SK-N-SH treated with all-trans-retinoic acid at 6 μM for 48 hours (cell line): ENCODE data around the gene FASTKD3.
A peak's percentile ranks its signal among the peaks of the same experiment; 100 is the strongest.

Source experiments
- ATAC-seq: fragments of 200-7000 bp; cut with Tn5 transposase; 3 replicates; pipeline ENCODE4 v1.9.1; 2020; ENCODE audit warnings: mild to moderate bottlenecking, moderate library complexity
- ARNTL ChIP-seq: fragments of 450-650 bp; formaldehyde crosslinking; IDR thresholded peaks from 2 replicates; pipeline ENCODE4 v1.5.0; 2020; ENCODE audit warnings: low read depth, mild to moderate bottlenecking, moderate library complexity, borderline replicate concordance
- BACH2 ChIP-seq: fragments of 250-450 bp; sonication (Bioruptor Pico); IDR thresholded peaks from 2 replicates; pipeline ENCODE4 v1.9.0; 2021; ENCODE audit warnings: mild to moderate bottlenecking, borderline replicate concordance
- CSDC2 ChIP-seq: fragments of 250-450 bp; sonication (Bioruptor Pico); IDR thresholded peaks from 2 replicates; pipeline ENCODE4 v1.5.0; 2020; ENCODE audit warnings: mild to moderate bottlenecking, moderate library complexity
- ESRRG ChIP-seq: fragments of 250-450 bp; sonication (Bioruptor Pico); IDR thresholded peaks from 2 replicates; pipeline ENCODE4 v1.6.1; 2021; ENCODE audit warnings: mild to moderate bottlenecking
- GLIS3 ChIP-seq: fragments of 250-450 bp; sonication (Bioruptor Pico); IDR thresholded peaks from 2 replicates; pipeline ENCODE4 v1.5.0; 2020; ENCODE audit warnings: mild to moderate bottlenecking, moderate library complexity
- ISL1 ChIP-seq: fragments of 250-450 bp; sonication (Bioruptor Pico); IDR thresholded peaks from 2 replicates; pipeline ENCODE4 v2.1.2; 2022; ENCODE audit warnings: mild to moderate bottlenecking, moderate library complexity
- OSR1 ChIP-seq: fragments of 250-450 bp; sonication (Bioruptor Pico); IDR thresholded peaks from 2 replicates; pipeline ENCODE4 v1.8.0; 2022; ENCODE audit warnings: moderate library complexity, mild to moderate bottlenecking, inconsistent platforms
- RARB ChIP-seq: fragments of 250-450 bp; sonication (Bioruptor Pico); IDR thresholded peaks from 2 replicates; pipeline ENCODE4 v1.8.0; 2021; ENCODE audit warnings: mild to moderate bottlenecking, moderate library complexity
- SNAI2 ChIP-seq: fragments of 250-450 bp; sonication (Bioruptor Pico); IDR thresholded peaks from 2 replicates; pipeline ENCODE4 v1.5.0; 2020; ENCODE audit warnings: mild to moderate bottlenecking, moderate library complexity
- TCF4 ChIP-seq: fragments of 250-450 bp; sonication (Bioruptor Pico); IDR thresholded peaks from 2 replicates; pipeline ENCODE4 v1.8.0; 2021; ENCODE audit warnings: mild to moderate bottlenecking, moderate library complexity, borderline replicate concordance
- TOX ChIP-seq: fragments of 250-450 bp; sonication (Bioruptor Pico); IDR thresholded peaks from 2 replicates; pipeline ENCODE4 v1.8.0; 2021; ENCODE audit warnings: mild to moderate bottlenecking, moderate library complexity, borderline replicate concordance
- ZC3H10 ChIP-seq: fragments of 250-450 bp; sonication (Bioruptor Pico); IDR thresholded peaks from 2 replicates; pipeline ENCODE4 v1.5.1; 2021; ENCODE audit warnings: mild to moderate bottlenecking, moderate library complexity
- ZFP3 ChIP-seq: fragments of 250-450 bp; sonication (Bioruptor Pico); IDR thresholded peaks from 2 replicates; pipeline ENCODE4 v1.5.0; 2020; ENCODE audit warnings: mild to moderate bottlenecking, moderate library complexity
- ZFP30 ChIP-seq: fragments of 450-650 bp; formaldehyde crosslinking; IDR thresholded peaks from 2 replicates; pipeline ENCODE4 v1.5.0; 2022; ENCODE audit warnings: mild to moderate bottlenecking, moderate library complexity
- ZNF70 ChIP-seq: fragments of 450-650 bp; formaldehyde crosslinking; IDR thresholded peaks from 2 replicates; pipeline ENCODE4 v1.5.0; 2020; ENCODE audit warnings: mild to moderate bottlenecking, moderate library complexity
- ZNF8 ChIP-seq: fragments of 450-650 bp; formaldehyde crosslinking; IDR thresholded peaks from 2 replicates; pipeline ENCODE4 v1.5.0; 2020; ENCODE audit warnings: mild to moderate bottlenecking, moderate library complexity
- TF ChIP-seq, protein P1 (sequence below): fragments of 250-450 bp; sonication (Bioruptor Pico); IDR thresholded peaks from 2 replicates; pipeline ENCODE4 v1.5.1; 2020; ENCODE audit warnings: low read depth, mild to moderate bottlenecking, moderate library complexity
- TF ChIP-seq, protein P2 (sequence below): fragments of 250-450 bp; sonication (Bioruptor Pico); IDR thresholded peaks from 2 replicates; pipeline ENCODE4 v1.8.0; 2021; ENCODE audit warnings: low read depth, mild to moderate bottlenecking, moderate library complexity, borderline replicate concordance
- TF ChIP-seq, protein P3 (sequence below): fragments of 250-450 bp; sonication (Bioruptor Pico); IDR thresholded peaks from 2 replicates; pipeline ENCODE4 v1.8.0; 2020; ENCODE audit warnings: mild to moderate bottlenecking, moderate library complexity, borderline replicate concordance

FASTKD3 gene

DNA sequence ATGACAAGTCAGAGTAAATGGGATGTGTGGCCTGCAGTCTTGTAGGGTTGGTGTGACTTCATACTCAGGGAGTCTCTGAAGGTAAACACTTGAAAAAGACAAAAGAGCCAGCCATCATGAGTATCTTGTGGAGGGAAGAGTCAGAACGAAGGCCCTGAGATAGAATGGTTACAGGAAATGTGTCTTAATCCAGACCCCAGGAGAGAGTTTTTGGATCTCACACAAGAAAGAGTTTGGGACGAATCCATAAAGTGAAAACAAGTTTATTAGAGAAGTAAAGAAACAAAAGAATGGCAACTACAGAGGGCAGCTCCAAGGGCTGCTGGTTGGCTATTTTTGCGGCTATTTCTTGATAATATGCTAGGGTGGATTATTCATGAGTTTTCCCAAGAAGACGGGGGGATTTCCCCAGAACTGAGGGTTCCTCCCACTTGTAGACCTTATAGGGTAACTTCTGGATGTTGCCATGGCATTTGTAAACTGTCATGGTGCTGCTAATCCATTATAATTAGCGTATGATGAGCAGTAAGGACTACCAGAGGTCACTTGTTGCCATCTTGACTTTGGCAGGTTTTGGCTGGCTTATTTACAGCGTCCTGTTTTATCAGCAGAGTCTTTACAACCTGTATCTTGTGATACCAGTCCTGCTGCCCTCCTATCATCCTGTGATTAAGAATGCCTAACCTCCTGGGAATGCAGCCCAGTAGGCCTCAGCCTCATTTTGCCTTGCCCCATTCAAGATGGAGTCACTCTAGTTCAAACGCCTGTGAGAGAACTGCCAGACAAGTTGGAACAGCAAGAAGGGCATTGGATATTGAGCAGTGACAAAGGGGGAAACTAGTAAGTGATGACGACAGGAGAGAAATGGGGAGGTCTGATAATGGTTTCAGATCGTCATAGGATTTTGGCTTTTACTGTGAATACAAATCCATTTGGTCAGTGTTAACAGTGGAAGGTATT lies 34.1 kb upstream of the FASTKD3 start:
- TF ChIP-seq, protein P1, sequence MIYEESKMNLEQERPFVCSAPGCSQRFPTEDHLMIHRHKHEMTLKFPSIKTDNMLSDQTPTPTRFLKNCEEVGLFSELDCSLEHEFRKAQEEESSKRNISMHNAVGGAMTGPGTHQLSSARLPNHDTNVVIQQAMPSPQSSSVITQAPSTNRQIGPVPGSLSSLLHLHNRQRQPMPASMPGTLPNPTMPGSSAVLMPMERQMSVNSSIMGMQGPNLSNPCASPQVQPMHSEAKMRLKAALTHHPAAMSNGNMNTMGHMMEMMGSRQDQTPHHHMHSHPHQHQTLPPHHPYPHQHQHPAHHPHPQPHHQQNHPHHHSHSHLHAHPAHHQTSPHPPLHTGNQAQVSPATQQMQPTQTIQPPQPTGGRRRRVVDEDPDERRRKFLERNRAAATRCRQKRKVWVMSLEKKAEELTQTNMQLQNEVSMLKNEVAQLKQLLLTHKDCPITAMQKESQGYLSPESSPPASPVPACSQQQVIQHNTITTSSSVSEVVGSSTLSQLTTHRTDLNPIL: no peak
- TF ChIP-seq ZFP3 (CRISPR knock-in tag) (no peak), ARNTL (CRISPR knock-in tag) (no peak), ZNF70 (CRISPR knock-in tag) (no peak), ZC3H10 (CRISPR knock-in tag) (no peak), GLIS3 (no peak), TOX (CRISPR knock-in tag) (no peak)
- TF ChIP-seq, protein P2, sequence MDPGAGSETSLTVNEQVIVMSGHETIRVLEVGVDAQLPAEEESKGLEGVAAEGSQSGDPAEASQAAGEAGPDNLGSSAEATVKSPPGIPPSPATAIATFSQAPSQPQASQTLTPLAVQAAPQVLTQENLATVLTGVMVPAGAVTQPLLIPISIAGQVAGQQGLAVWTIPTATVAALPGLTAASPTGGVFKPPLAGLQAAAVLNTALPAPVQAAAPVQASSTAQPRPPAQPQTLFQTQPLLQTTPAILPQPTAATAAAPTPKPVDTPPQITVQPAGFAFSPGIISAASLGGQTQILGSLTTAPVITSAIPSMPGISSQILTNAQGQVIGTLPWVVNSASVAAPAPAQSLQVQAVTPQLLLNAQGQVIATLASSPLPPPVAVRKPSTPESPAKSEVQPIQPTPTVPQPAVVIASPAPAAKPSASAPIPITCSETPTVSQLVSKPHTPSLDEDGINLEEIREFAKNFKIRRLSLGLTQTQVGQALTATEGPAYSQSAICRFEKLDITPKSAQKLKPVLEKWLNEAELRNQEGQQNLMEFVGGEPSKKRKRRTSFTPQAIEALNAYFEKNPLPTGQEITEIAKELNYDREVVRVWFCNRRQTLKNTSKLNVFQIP (CRISPR knock-in tag): no peak
- ATAC-seq: no peak

DNA sequence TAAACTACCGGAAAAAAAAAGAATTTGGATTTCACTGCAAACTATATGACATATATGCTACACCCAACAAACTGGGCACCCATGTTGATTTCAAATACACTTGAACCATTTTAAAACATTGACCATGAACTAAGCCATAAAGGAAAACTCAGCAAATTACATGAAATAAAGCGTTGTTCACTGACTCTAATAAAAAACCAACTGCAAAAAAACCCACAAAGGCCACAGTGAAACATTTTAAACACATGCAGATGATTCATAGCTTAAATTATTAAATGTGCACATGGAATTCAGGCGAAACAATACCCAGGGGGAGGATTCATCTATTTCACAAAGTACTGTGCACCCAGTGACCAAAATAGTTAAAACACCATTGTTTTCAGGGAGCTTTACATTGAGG lies 33.4 kb upstream of the FASTKD3 start:
- no peak for TF ChIP-seq OSR1 (CRISPR knock-in tag)
- TF ChIP-seq RARB: no peak
- no peak for TF ChIP-seq ZFP3 (CRISPR knock-in tag)
- no peak for TF ChIP-seq ARNTL (CRISPR knock-in tag)
- no peak for TF ChIP-seq TCF4 (CRISPR knock-in tag)
- TF ChIP-seq SNAI2 (CRISPR knock-in tag): no peak
- TF ChIP-seq CSDC2 (CRISPR knock-in tag): no peak
- no peak for TF ChIP-seq ISL1 (CRISPR knock-in tag)
- TF ChIP-seq ZC3H10 (CRISPR knock-in tag): no peak
- no peak for TF ChIP-seq ZNF8 (CRISPR knock-in tag)
- TF ChIP-seq GLIS3: no peak
- TF ChIP-seq, protein P1: no peak
- no peak for TF ChIP-seq TOX (CRISPR knock-in tag)
- ATAC-seq: no peak

DNA sequence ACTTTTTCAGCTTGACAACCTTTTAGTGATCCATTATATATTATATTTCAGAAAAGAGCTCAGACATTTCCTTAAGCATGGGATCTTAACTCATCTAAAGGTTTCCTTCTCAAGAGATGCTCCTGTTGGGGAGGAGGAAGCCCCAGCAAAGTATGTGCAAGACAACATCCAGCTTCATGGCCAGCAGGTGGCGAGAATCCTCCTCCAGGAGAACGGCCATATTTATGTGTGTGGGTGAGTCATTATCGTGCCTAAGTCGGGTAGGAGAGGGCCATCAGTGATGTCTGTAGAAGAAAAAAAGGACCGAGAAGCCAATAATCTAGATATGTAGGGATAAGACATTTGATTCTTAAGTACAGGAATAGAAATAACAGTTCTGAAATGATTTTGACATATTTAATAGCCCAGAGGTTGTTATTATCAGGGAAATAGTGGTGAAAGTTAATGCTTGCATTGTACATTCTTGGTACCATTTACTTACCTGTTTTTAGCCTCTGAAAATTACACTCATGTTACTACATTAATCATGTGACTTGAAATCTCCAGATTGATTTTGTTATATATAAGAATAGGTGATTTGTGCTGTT lies 28.3 kb upstream of the FASTKD3 start:
- TF ChIP-seq SNAI2 (CRISPR knock-in tag): no peak
- TF ChIP-seq ESRRG (CRISPR knock-in tag): no peak
- no peak for TF ChIP-seq ZC3H10 (CRISPR knock-in tag)
- TF ChIP-seq TCF4 (CRISPR knock-in tag): no peak
- TF ChIP-seq, protein P2 (CRISPR knock-in tag): no peak
- TF ChIP-seq, protein P3, sequence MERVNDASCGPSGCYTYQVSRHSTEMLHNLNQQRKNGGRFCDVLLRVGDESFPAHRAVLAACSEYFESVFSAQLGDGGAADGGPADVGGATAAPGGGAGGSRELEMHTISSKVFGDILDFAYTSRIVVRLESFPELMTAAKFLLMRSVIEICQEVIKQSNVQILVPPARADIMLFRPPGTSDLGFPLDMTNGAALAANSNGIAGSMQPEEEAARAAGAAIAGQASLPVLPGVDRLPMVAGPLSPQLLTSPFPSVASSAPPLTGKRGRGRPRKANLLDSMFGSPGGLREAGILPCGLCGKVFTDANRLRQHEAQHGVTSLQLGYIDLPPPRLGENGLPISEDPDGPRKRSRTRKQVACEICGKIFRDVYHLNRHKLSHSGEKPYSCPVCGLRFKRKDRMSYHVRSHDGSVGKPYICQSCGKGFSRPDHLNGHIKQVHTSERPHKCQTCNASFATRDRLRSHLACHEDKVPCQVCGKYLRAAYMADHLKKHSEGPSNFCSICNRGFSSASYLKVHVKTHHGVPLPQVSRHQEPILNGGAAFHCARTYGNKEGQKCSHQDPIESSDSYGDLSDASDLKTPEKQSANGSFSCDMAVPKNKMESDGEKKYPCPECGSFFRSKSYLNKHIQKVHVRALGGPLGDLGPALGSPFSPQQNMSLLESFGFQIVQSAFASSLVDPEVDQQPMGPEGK (CRISPR knock-in tag): no peak
- TF ChIP-seq TOX (CRISPR knock-in tag): no peak
- TF ChIP-seq OSR1 (CRISPR knock-in tag): no peak
- TF ChIP-seq BACH2 (CRISPR knock-in tag): no peak
- no peak for TF ChIP-seq GLIS3
- TF ChIP-seq ZFP30: no peak
- ATAC-seq: peak; percentile 91
